Gastroesophageal sphincter (tissue), 4 donors: ENCODE results near the gene SH3TC2. TPM values are rescaled to one million over a fixed set of nuclear protein-coding genes. Genes with fewer than 3 reads are reported as not detected.

Experiments used
- ATAC-seq: fragments of 150-250 bp; one replicate; pipeline ENCODE4 v1.9.1; 2016; ENCODE audit warnings: mild to moderate bottlenecking, moderate library complexity
- H3K27ac ChIP-seq, 4 donors: fragments of 200-600 bp; sonication (generic) in 3 of 4; 1 replicate in 3 of 4; 2 replicates in 1 of 4; pipeline ENCODE4 v1.5.1; 2016 to 2019
- H3K27me3 ChIP-seq: fragments of 200-600 bp; sonication (generic); one replicate; pipeline ENCODE4 v1.5.1; 2019
- H3K36me3 ChIP-seq, 2 donors: fragments of 200-600 bp; sonication (generic); one replicate each; pipeline ENCODE4 v1.5.1; 2019; ENCODE audit warnings: control low read depth in 1 of 2
- H3K4me1 ChIP-seq, 3 donors: fragments of 200-600 bp; sonication (generic); 1 replicate in 2 of 3; 2 replicates in 1 of 3; pipeline ENCODE4 v1.5.1; 2016 to 2019; ENCODE audit warnings: control low read depth in 2 of 3
- H3K4me3 ChIP-seq, 2 donors: fragments of 200-600 bp; sonication (generic); one replicate each; pipeline ENCODE4 v1.5.1; 2019; ENCODE audit warnings: mild to moderate bottlenecking in 1 of 2, moderate library complexity in 1 of 2
- H3K9me3 ChIP-seq, 3 donors: fragments of 200-600 bp; sonication (generic); one replicate each; pipeline ENCODE4 v1.5.1; 2017 to 2019; ENCODE audit warnings: control low read depth in 2 of 3
- CTCF ChIP-seq, 4 experiments: fragments of 200-600 bp in 2 of 4; fragments of 450-650 bp in 2 of 4; sonication (generic) in 1 of 4; IDR thresholded peaks; one replicate each; pipeline ENCODE4 v1.5.1; 2017 to 2019; ENCODE audit warnings: antibody characterized with exemption in 4 of 4, mild to moderate bottlenecking in 2 of 4, moderate library complexity in 2 of 4
- EP300 ChIP-seq: sonication (generic); formaldehyde crosslinking; IDR thresholded peaks from one replicate; pipeline ENCODE4 v1.6.1; 2017; ENCODE audit warnings: antibody characterized with exemption, mild to moderate bottlenecking
- POLR2A ChIP-seq, 2 donors: fragments of 450-650 bp; IDR thresholded peaks; one replicate each; pipeline ENCODE4 v1.6.1; 2017; ENCODE audit warnings: antibody characterized with exemption in 2 of 2, mild to moderate bottlenecking in 2 of 2, moderate library complexity in 1 of 2
- POLR2AphosphoS5 ChIP-seq: sonication (generic); formaldehyde crosslinking; IDR thresholded peaks from one replicate; pipeline ENCODE4 v1.6.1; 2017; ENCODE audit warnings: antibody characterized with exemption
- WGBS, 2 donors: methylation state at CpG; one replicate each; pipeline ENCODE4 v1.1.5; 2018; ENCODE audit warnings: low coverage in 1 of 2; 5-methylcytosine and 5-hydroxymethylcytosine counted together
- total RNA-seq, 4 donors: library from RNA; depleted of rRNA; stranded (reverse); fragments of >200 nt; gene quantifications; one replicate each; pipeline ENCODE4 v1.1.0, GENCODE V29; 2016

The SH3TC2 gene
- total RNA-seq, 4 donors from 2014 or later, result 2.3 to 5.0 (median 3.5) TPM

DNA sequence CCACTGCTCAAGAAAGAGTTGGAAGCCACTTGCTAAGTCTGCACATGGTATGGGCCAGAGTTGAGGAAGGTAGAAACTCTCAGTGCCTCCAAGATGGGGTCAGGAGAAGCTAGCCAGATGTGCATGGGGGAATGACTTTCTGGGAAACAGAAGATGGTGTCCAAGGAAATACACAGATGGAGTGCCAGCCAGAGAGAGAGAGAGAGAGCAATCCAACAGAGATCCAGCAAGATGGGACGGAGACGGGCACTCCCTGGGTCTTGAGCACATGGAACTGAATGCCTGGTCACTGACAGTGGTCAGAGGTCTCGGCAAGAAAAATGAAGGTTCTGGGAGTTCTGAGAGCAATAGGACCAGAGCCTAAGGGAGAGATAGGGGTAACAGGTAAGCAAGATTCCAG, 82.1 kb downstream of the SH3TC2 start:
- Histone ChIP-seq H3K27ac (no peak overlapping the region), H3K27me3 (no peaks in the 10 kb centered on the region), H3K4me3 (no peak overlapping the region), H3K36me3 (no peaks in the 10 kb centered on the region), H3K9me3 (no peaks in the 10 kb centered on the region), H3K4me1 (peaks cover 0 to 11% (median 0%) of the 10 kb centered on the region in 3 donors)
- WGBS, 2 donors, result 94 to 96% methylated on average over 3 of the region's 3 CpGs
- ATAC-seq, result no peak
- TF ChIP-seq POLR2AphosphoS5 (no peak), POLR2A (IDR thresholded peaks at IDR 0.05) (no peak), CTCF (IDR thresholded peaks at IDR 0.05) (no peak), EP300 (no peak)

GRCh38 chr5:148979083-148979723, 83.7 kb downstream of the SH3TC2 start:
- H3K27ac ChIP-seq, result no peak overlapping the region
- no peaks in the 10 kb centered on the region for H3K36me3 ChIP-seq
- H3K4me3 ChIP-seq, result no peak overlapping the region
- peak; percentile 69 for ATAC-seq
- no peaks in the 10 kb centered on the region for H3K27me3 ChIP-seq
- no peak for TF ChIP-seq POLR2AphosphoS5
- TF ChIP-seq CTCF (IDR thresholded peaks at IDR 0.05), result no peak
- no peak for TF ChIP-seq POLR2A (IDR thresholded peaks at IDR 0.05)
- no peak for TF ChIP-seq EP300
- 72 to 79% methylated on average over 3 to 4 of the region's 7 CpGs for WGBS, 2 donors
- H3K9me3 ChIP-seq, result no peaks in the 10 kb centered on the region
- H3K4me1 ChIP-seq, result peaks cover 0 to 11% (median 0%) of the 10 kb centered on the region in 3 donors

DNA sequence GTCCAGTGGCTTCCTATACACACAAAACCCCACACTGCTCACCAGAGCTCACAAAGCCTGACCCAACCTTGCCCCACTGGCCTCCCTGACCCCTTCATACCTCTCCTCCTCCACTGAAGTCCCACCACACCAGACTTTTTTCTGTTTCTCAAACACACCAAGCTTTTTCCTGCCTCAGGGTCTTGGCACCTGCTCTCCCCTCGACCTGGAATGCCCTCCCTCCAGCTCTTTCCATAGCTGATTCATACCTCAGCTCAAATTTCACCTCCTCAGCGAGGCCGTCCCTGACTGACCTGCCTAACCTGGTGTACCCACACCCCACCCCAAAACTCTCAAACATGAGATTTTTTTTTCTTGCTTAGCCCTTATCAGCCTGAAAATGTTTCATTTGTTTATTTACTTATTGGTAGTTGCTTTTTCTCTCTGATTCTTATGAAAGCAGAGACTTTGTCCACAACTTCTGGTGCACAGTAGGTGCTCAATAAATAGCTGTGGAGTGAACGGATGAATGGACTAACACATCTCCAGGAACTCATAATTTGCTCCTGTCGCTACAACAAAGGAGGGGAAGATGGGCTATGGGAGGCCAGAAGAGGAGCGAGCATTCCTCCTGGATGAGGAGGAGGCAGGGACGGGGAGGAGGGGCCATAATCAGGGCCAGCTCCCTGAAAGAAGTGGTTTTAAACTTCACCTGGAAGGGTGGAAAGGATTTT, 84.3 kb downstream of the SH3TC2 start:
- Histone ChIP-seq H3K4me1 (peaks cover 0 to 15% (median 0%) of the 10 kb centered on the region in 3 donors), H3K9me3 (no peaks in the 10 kb centered on the region), H3K27ac (no peak overlapping the region), H3K4me3 (no peak overlapping the region), H3K36me3 (no peaks in the 10 kb centered on the region), H3K27me3 (no peaks in the 10 kb centered on the region)
- no peak for ATAC-seq
- TF ChIP-seq EP300 (no peak), CTCF (IDR thresholded peaks at IDR 0.05) (no peak), POLR2AphosphoS5 (no peak), POLR2A (IDR thresholded peaks at IDR 0.05) (no peak)
- 70 to 86% methylated on average over 7 of the region's 7 CpGs for WGBS, 2 donors

DNA sequence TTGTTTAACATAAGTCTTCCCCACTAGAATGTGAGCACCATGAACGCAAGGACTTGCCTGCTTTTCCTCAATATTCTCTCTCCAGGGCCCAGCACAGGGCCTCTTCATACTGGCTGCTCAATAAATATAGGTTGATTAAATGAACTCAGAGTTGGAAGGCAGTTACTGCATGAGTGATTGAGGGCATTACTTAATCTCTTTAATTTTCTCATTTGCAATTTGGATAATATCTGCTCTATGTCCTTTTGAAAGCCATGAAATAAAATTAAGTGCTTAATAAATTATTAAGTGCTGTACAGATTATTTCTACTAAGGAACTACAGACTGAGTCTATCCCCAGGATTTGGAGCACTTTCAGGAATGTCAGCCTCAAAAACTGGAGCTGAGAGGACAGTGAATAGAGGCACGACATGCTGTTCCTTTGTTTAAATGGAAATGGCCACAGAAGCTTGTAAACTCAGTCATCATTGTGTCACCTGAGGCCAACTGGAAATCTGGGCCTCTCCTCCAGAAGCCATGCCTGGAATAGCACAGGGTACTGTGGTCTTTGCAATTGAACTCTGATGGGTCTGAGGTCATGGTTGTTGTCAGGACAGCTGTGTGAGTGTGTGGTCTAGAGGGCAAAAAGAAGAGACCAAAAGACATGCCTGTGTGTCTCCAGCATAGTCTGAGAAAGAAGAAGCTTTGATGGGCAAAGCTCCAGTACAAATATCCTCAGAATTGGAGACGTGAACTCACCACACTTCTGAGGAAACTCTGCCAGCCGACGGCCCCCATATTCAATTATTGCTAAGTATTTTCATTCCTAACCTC, 86.1 kb downstream of the SH3TC2 start:
- H3K27ac ChIP-seq, result no peak overlapping the region
- ATAC-seq, result no peak
- H3K4me3 ChIP-seq, result no peak overlapping the region
- no peaks in the 10 kb centered on the region for H3K36me3 ChIP-seq
- peaks cover 0 to 30% (median 4%) of the 10 kb centered on the region in 3 donors for H3K4me1 ChIP-seq
- TF ChIP-seq CTCF (IDR thresholded peaks at IDR 0.05) (no peak), EP300 (no peak), POLR2A (IDR thresholded peaks at IDR 0.05) (no peak), POLR2AphosphoS5 (no peak)
- 52 to 55% methylated on average over 3 to 5 of the region's 5 CpGs for WGBS, 2 donors
- H3K9me3 ChIP-seq, result no peaks in the 10 kb centered on the region
- no peaks in the 10 kb centered on the region for H3K27me3 ChIP-seq
